ENCODE data around the gene DOCK10.

Gene DOCK10

GRCh38 chr2:224909885-224910573, 132.2 kb downstream of the DOCK10 start:
- no peak for DNase-seq

DNA sequence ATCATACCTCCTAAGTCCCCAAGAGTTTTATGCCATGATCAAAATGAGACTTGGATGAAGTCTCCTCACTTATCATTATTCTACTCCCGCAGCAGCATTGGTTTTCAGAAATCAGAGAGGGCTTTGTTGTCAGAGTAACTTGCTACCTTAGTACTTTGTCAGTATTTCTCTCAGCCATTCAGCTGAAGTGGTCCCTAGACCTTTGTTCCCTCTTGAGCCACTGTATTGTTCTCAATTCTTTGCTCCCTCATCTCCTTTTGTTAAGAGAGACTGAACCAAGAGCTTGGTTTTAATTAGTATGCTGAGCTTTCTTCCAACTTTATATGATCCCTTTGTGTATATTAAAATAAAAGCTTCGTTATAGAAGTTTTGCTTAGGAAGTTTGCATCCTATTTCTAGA, 133.4 kb downstream of the DOCK10 start:
- DNase-seq, result no peak

DNA sequence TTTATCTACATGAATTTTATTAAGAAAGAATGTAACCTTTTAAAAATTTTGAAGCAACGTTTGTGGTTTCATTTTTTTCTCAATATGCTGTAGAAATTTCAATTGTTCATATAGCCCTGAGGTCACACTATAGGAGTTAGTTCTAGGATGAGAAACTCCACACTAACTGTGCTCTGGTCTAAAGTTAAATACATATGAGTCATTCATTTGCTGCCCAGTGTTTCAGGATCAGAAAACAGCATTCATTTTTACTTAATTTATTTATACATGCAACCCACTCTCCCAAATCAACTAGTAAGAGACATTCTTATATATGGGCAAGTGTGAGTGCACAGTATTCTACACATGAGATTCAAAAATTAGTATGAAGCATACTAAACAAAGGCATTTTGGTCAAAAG, 137.9 kb downstream of the DOCK10 start:
- no peak for DNase-seq

GRCh38 chr2:224903621-224904020, 138.6 kb downstream of the DOCK10 start:
- DNase-seq, result no peak

DNA sequence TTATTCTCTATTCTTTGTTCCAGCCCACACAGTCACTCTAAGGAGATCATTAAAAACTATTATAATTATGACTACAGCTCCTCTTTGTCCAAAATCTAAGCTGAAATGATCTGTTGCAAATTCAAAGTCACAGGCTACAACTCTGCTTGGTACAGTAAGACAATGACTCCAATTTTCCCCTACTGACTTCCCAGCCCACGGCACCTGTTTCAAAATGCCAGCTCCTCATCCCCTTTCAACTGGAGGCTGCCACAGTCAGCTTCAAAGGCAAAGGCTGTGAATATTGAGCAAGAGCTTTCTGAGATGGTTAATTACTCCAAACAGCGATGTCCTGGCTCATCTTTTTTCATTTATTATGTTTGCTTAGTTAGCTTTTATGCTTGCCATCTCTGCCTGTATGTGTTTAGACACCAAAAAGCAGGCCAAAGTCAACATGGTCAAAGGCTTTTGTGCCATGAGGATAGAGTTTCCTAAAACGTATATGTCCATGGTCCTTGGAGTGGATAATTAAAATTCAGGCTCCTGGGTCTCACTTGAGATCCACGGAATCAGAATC, 141.1 kb downstream of the DOCK10 start:
- no peak for DNase-seq

DNA sequence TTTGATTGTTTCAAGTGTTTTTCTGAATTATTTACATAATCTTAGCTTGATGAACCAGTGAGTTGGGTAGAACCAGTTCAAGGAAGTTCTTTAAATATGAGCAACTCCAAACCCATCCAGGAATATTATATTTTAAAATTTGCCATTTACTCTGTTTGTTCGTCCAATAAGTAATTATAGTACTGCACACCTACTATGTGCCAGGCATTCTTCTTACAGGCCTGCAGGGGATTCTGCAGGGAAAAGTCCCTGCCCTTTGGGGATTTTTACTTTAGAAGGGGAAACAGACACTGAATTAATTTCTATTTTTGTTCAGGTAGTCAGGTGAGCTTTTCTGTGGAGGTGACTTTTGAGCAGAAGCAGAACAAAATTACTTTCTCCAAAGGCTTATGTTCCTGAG, 146.9 kb downstream of the DOCK10 start:
- DNase-seq, result no peak

DNA sequence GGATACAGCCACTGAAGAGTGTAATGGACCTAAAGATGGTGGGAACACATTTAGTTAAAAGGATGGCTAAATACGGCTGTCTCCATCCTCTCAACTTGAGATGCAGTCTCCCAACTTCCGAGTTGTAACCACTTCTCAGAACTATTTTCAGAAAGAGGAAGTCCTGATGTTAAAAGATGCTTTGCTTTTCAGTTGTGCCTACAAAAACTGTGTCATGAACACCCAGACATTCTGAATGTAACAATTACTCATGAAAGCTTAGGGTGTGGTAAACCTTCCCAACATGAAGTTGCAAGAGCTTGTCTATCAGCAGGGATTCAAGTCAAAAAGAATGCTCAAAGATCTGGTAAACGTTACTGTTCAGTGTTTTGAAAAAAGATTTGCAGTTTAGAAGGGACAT, 147.9 kb downstream of the DOCK10 start:
- no peak for DNase-seq

- DNase-seq, result no peak
These were observed 148.4 kb downstream of the DOCK10 start for GRCh38 chr2:224893848-224894247.

GRCh38 chr2:224892574-224893204, 149.6 kb downstream of the DOCK10 start:
- DNase-seq, result no peak

- no peak for DNase-seq
These were observed 151.9 kb downstream of the DOCK10 start for GRCh38 chr2:224890372-224890771.

DNA sequence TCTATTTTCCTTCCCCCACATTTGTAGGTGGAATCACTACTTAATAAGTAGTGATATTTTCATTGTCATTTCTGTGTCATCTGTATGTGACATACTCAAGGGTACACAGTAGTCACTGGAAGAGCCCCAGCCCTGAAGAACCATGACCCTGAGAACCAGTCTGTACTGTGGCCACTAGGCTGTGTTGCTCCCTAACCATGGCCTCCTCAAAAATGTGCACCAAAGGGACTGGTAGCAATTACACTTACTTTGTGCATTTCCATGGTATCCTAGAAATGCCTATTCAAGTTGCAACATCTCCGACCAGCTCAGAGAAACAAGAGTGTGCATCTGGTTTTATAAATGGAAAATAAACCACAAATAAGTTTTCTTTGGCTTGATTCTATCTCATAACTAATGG, 155.1 kb downstream of the DOCK10 start:
- DNase-seq, result no peak

- no peak for DNase-seq
These were observed 156.3 kb downstream of the DOCK10 start for GRCh38 chr2:224885836-224886547.

GRCh38 chr2:224885291-224885690, 157.0 kb downstream of the DOCK10 start:
- DNase-seq, result no peak

GRCh38 chr2:224884188-224884587, 158.1 kb downstream of the DOCK10 start:
- no peak for DNase-seq

GRCh38 chr2:224883700-224884099, 158.6 kb downstream of the DOCK10 start:
- no peak for DNase-seq

GRCh38 chr2:224883172-224883516, 159.1 kb downstream of the DOCK10 start:
- DNase-seq, result no peak

DNA sequence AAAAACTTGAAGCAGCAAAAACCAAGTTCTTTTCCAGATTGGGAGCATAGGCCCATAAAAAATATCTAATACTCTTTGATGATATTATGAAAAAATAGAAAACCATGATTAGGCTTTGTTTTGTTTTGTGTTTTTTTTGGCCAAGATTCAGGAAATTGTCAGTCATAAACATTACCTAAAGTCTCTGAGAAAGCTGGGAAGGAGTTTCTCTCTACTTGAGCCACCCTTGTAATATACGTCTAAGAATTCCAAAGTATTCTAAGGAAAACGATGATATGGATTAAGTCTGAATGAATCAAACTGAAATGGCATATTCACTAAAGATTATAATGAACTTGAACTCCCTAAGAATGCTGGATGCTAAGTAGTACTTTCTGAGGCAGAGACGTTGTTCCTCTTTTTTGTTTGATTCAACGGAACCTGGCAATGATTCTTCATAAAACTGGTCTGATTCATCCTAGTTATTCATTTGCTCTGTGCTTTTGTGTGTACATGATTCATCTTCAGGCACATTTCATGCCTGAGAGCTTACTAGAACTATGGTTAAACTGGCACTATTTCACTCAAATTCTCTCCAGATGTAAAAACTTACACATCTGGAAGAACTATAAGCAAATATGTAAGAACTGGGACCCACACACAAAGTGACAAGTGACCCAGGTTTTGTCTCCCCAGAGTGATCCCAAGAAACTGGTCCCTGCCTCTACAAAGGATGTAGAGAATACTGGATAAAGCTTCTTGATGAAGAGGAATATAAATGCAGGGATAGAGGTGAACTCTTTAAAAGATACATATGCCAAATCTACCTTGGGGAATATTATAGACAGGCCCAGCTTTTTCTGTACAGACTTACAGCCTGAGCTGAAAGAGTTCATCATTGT, 159.7 kb downstream of the DOCK10 start:
- no peak for DNase-seq

- DNase-seq, result no peak
These were observed 160.4 kb downstream of the DOCK10 start for GRCh38 chr2:224881846-224882245.

DNA sequence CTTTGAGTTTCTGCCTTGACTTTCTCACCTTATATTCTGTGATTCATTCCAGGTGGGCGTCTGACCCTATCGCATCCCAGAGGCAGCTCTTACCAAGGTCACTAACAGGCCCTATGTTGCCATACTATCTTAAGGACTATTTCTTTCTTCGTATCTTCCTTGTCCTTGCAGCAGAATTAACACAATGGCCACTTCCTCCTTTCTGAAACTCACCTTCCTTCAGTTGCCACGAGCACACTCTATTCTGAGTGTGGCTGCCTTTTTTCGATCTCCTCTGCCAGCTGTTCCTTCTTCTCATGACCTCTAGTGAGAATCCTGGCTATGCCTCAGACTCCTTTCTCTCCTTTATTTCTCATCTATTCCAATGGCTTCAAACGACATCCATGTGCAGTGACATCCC, 165.7 kb downstream of the DOCK10 start:
- no peak for DNase-seq

- no peak for DNase-seq
These were observed 166.4 kb downstream of the DOCK10 start for GRCh38 chr2:224875841-224876240.

- DNase-seq, result no peak
These were observed 167.1 kb downstream of the DOCK10 start for GRCh38 chr2:224875153-224875552.

- no peak for DNase-seq
These were observed 170.5 kb downstream of the DOCK10 start for GRCh38 chr2:224871813-224872212.

DNA sequence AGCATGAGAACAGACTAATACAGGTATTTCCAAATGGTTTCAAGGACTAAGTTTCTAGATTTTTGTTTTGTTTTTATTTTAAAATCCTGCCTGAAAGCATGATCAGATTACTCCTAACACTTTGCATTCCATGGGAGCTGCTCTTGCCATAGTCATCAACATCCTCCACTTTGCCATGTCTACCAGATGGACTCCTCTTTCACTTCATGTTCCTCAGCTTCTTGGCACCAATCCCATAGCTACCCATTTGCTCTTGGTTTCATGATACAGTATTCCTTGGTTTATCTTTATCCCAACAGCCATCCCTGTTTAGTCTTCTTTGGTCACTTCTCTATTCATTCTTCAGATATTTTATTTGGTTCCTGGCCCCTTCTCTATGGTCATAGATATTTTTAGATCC, 171.9 kb downstream of the DOCK10 start:
- no peak for DNase-seq
